Heart right ventricle (tissue), 16 donors: Measurements from ENCODE around the gene ERP27. TPM values are rescaled to one million over a fixed set of nuclear protein-coding genes. Genes with fewer than 3 reads are reported as not detected.

Experiments used
- ATAC-seq, 8 donors: fragments of 200-7000 bp; cut with Tn5 transposase; one replicate each; pipeline ENCODE4 v1.9.1; 2020; ENCODE audit warnings: mild to moderate bottlenecking in 8 of 8, moderate library complexity in 8 of 8, moderate number of reproducible peaks in 1 of 8
- DNase-seq, 2 donors: peaks; one replicate each; pipeline ENCODE4 v3.0.0-alpha.2; 2020
- H3K27ac ChIP-seq, 10 donors: fragments of 200-600 bp; sonication (generic) in 2 of 10; one replicate each; pipeline versions ENCODE4 v1.5.0 to v1.8.0; 2020 to 2022; ENCODE audit warnings: mild to moderate bottlenecking in 3 of 10
- H3K27me3 ChIP-seq, 7 donors: fragments of 200-600 bp; one replicate each; pipeline ENCODE4 v1.8.0; 2021 to 2022; ENCODE audit warnings: mild to moderate bottlenecking in 2 of 7
- H3K36me3 ChIP-seq, 9 donors: fragments of 200-600 bp; sonication (generic) in 1 of 9; one replicate each; pipeline versions ENCODE4 v1.5.0 to v1.8.0; 2020 to 2022; ENCODE audit warnings: mild to moderate bottlenecking in 2 of 9
- H3K4me1 ChIP-seq, 9 donors: fragments of 200-600 bp; sonication (generic) in 1 of 9; one replicate each; pipeline versions ENCODE4 v1.5.0 to v1.8.0; 2020 to 2022; ENCODE audit warnings: mild to moderate bottlenecking in 4 of 9
- H3K4me3 ChIP-seq, 10 donors: fragments of 200-600 bp; sonication (generic) in 2 of 10; one replicate each; pipeline versions ENCODE4 v1.5.0 to v1.8.0; 2020 to 2022; ENCODE audit warnings: mild to moderate bottlenecking in 7 of 10, moderate library complexity in 2 of 10
- H3K9me3 ChIP-seq, 11 donors: fragments of 200-600 bp in 10 of 11; sonication (generic) in 2 of 11; one replicate each; pipeline versions ENCODE4 v1.5.0 to v1.8.0; 2013 to 2022; ENCODE audit warnings: mild to moderate bottlenecking in 2 of 11, control low read depth in 1 of 11, moderate library complexity in 1 of 11
- WGBS, 2 donors: extraction: QIAGEN DNeasy Blood & Tissue Kit; methylation state at CpG; one replicate each; pipeline ENCODE4 v1.1.7; 2013; ENCODE audit warnings: inconsistent platforms in 1 of 2; 5-methylcytosine and 5-hydroxymethylcytosine counted together
- intact Hi-C, 10 donors: fragments of 100-400 bp; cut with DNase I; formaldehyde crosslinking; loops; one replicate each; pipeline versions ENCODE4 v1.11.1 to v1.14.2; 2022
- polyA plus RNA-seq, 2 donors: library from polyadenylated mRNA; stranded (reverse); fragments of 200-250 nt; gene quantifications; one replicate each; pipeline ENCODE4 v1.2.3, GENCODE V29; 2013
- total RNA-seq, 10 donors: library from RNA; stranded (reverse); fragmentation: NEBNext Ultra II Directional in 3 of 10; extraction: Animal tissue kit (Norgen Biotek cat#: 25700) in 3 of 10; gene quantifications; one replicate each; pipeline versions ENCODE4 v1.2.1 to v1.2.4, GENCODE V29; 2021 to 2023
- TF ChIP-seq, protein P1 (sequence below), 9 donors: fragments of 200-600 bp; sonication (generic) in 2 of 9; IDR thresholded peaks; one replicate each; pipeline versions ENCODE4 v1.5.0 to v1.8.0; 2021 to 2022; ENCODE audit warnings: antibody characterized with exemption in 9 of 9, mild to moderate bottlenecking in 5 of 9, moderate library complexity in 1 of 9
- donor health status: Arrhythmogenic right ventricular cardiomyopathy.
- donor health status: ischemic (EF 13 %, LVEDD 7.1; RV severe dilation, severe dysfunction).
- donor health status: healthy with polysubstance abuse.
- donor health status: DM: no; HTN: yes; CAD: no.
- donor health status: DM: no; HTN: no; CAD: no.
- donor health status: ischemic (EF 25% LVEDD 6.9; RV normal size, moderate dysfunction).
- donor health status: ischemic (EF 25% LVEDD 5.7; RV mildly dilated, moderate dysfunction).
- donor health status: healthy.
- donor health status: DM: yes; HTN: yes; CAD: no.
- donor health status: Ischemic cardiomyopathy.
- donor health status: ischemic (EF 35%, LVEDD 5.7; RV mildly dilated, moderate dysfunction).
- donor health status: nonischemic (EF 11% LVEDD 7.7; RV severe dilation, severe dysfunction).
- donor health status: DM: yes; HTN: yes; CAD: no.
- donor health status: PGD.
- donor health status: ischemic (EF 29% LVEDD 5.4; RV normal size, mild dysfunction).
- donor health status: nonischemic (EF 23%, LVEDD 6.1; RV moderate dilation, normal function).

Gene ERP27
- total and polyA plus RNA-seq, 12 donors: 0.14 to 0.79 (median 0.28) TPM; not detected in 2

DNA sequence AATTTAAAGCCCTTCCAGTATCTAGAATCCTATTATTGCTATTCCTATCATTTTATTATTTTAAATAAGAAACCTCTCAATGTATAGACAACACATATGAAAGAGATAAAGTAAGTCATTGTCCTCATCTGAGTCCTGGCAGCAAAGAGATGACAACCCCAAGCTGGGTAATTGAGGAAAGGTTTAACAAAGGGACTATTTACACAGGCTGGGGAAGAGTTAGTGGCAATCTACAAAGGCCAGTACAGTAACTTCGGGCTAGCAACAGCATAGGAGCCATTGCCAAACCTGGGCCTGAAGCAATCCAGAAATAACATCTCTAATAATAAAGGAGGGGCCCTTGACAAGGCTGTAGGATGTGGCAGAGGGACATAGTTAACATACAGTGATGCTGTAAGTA lies 45.7 kb upstream of the ERP27 start:
- TF ChIP-seq, protein P1, sequence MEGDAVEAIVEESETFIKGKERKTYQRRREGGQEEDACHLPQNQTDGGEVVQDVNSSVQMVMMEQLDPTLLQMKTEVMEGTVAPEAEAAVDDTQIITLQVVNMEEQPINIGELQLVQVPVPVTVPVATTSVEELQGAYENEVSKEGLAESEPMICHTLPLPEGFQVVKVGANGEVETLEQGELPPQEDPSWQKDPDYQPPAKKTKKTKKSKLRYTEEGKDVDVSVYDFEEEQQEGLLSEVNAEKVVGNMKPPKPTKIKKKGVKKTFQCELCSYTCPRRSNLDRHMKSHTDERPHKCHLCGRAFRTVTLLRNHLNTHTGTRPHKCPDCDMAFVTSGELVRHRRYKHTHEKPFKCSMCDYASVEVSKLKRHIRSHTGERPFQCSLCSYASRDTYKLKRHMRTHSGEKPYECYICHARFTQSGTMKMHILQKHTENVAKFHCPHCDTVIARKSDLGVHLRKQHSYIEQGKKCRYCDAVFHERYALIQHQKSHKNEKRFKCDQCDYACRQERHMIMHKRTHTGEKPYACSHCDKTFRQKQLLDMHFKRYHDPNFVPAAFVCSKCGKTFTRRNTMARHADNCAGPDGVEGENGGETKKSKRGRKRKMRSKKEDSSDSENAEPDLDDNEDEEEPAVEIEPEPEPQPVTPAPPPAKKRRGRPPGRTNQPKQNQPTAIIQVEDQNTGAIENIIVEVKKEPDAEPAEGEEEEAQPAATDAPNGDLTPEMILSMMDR (IDR thresholded peaks at IDR 0.05): no peak
- Histone ChIP-seq H3K36me3 (no peaks in the 10 kb centered on the region), H3K4me1 (peaks cover 0 to 72% (median 0%) of the 10 kb centered on the region in 9 donors), H3K27me3 (no peaks in the 10 kb centered on the region), H3K27ac (no peak overlapping the region), H3K9me3 (no peaks in the 10 kb centered on the region), H3K4me3 (no peak overlapping the region)
- DNase-seq (no peak), ATAC-seq (no peak)
- intact Hi-C loops: loop anchor here in 1 of 10 donors (10.0 kb wide), 1 partner anchor 49 kb away; the partner anchor contains the start of gene ERP27
- WGBS, 2 donors: 68 to 79% methylated on average over 1 of the region's 1 CpG

DNA sequence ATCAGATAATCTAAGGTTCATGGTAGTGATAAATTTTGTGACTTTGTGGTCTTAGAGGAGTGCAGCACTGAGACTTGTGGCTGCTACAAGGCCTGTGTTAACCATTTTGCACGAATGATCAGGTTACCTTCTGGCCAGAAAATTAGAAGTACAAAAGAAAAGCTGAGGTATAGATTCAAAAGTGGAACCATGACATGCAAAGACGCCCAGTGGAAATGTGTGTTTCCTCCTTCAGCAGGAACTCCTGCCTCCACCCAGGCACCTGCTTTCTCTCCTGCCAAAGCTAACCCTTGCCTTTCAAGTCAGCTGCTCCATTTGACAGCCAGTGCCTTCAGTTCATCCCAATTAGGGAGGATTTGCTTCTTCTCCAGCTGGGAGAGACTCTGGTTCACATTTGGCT lies 44.7 kb upstream of the ERP27 start:
- TF ChIP-seq, protein P1 (IDR thresholded peaks at IDR 0.05): no peak
- H3K27ac ChIP-seq: peak overlapping the region in 1 of 10 donors; percentile 46
- H3K4me1 ChIP-seq: peaks cover 0 to 62% (median 0%) of the 10 kb centered on the region in 9 donors
- intact Hi-C loops: loop anchor here in 1 of 10 donors (10.0 kb wide), 1 partner anchor 48 kb away; the partner anchor contains the start of gene ERP27
- H3K9me3 ChIP-seq: no peaks in the 10 kb centered on the region
- ATAC-seq (no peak), DNase-seq (no peak)
- H3K36me3 ChIP-seq: no peaks in the 10 kb centered on the region
- H3K4me3 ChIP-seq: no peak overlapping the region
- WGBS, 2 donors: 74% methylated on average over 2 of the region's 2 CpGs
- H3K27me3 ChIP-seq: no peaks in the 10 kb centered on the region

DNA sequence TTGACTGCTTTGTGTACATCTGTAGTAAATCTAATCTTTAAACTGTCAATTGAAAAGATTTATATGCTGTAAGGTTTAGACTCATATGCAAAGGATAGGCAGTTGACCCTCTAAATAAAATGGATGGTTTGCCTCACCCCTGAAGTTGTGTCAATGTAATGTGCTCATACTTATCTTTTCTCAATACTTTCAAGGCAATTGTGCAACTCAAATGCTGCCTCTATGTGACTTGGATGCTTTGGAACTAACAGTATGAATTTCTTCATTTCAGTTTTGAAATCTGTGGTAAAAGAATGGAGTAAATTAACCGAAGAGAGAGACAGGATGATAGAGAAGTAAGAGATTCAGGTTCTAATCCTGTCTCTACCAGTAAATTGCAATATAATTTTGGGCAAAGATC lies 44.2 kb upstream of the ERP27 start:
- DNase-seq (no peak), ATAC-seq (peak in 1 of 8 donors; percentile 25)
- Histone ChIP-seq H3K36me3 (no peaks in the 10 kb centered on the region), H3K27me3 (no peaks in the 10 kb centered on the region), H3K9me3 (no peaks in the 10 kb centered on the region), H3K27ac (peak overlapping the region in 1 of 10 donors; percentile 63), H3K4me1 (peaks cover 0 to 58% (median 0%) of the 10 kb centered on the region in 9 donors), H3K4me3 (no peak overlapping the region)
- intact Hi-C loops: loop anchor here in 1 of 10 donors (10.0 kb wide), 1 partner anchor 48 kb away; the partner anchor contains the start of gene ERP27
- TF ChIP-seq, protein P1 (IDR thresholded peaks at IDR 0.05): no peak
- WGBS, 2 donors: 85 to 89% methylated on average over 1 of the region's 1 CpG

DNA sequence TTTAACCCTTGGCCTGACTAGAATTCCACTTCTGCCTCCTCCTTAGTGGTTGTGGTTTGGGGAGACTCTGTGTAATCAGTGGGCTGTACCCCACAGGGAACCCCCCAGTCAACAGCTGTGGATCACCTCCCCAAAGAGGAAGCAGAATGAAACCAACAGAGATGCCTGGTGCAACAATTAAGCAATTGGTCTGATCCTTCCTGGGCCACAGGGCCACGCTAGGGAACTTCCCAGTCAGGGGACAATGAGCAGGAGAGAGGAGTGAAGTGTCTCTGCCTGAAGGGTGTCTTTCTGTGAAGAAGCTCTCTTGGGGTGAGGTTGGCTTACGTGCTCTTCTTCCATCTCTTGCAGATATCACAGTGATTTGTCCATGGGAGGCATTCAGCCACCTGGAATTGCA lies 42.7 kb upstream of the ERP27 start:
- intact Hi-C loops: loop anchor here in 1 of 10 donors (10.0 kb wide), 1 partner anchor 46 kb away; the partner anchor contains the start of gene ERP27
- no peaks in the 10 kb centered on the region for H3K9me3 ChIP-seq
- peak overlapping the region in 1 of 10 donors; percentile 63 for H3K27ac ChIP-seq
- peak in 2 of 8 donors; percentile 29 to 44 for ATAC-seq
- DNase-seq: no peak
- H3K4me3 ChIP-seq: peak overlapping the region in 1 of 10 donors; percentile 6
- no peaks in the 10 kb centered on the region for H3K27me3 ChIP-seq
- H3K4me1 ChIP-seq: peaks cover 0 to 59% (median 0%) of the 10 kb centered on the region in 9 donors
- no peaks in the 10 kb centered on the region for H3K36me3 ChIP-seq
- WGBS, 2 donors: 91 to 96% methylated on average over 2 of the region's 2 CpGs
- TF ChIP-seq, protein P1 (IDR thresholded peaks at IDR 0.05): no peak
